Brain pericyte (primary cell): Measurements from ENCODE around the gene HEY2.
"Not testable (repeated sequence)": the region's sequence is repeated elsewhere in the genome, so short reads cannot be mapped to it uniquely, and the experiment has no call there.

Experiments
- DNase-seq: peaks from one replicate; pipeline ENCODE4 v3.0.0-alpha.2; 2012; ENCODE audit warnings: low read depth, low spot score

Gene HEY2

DNA sequence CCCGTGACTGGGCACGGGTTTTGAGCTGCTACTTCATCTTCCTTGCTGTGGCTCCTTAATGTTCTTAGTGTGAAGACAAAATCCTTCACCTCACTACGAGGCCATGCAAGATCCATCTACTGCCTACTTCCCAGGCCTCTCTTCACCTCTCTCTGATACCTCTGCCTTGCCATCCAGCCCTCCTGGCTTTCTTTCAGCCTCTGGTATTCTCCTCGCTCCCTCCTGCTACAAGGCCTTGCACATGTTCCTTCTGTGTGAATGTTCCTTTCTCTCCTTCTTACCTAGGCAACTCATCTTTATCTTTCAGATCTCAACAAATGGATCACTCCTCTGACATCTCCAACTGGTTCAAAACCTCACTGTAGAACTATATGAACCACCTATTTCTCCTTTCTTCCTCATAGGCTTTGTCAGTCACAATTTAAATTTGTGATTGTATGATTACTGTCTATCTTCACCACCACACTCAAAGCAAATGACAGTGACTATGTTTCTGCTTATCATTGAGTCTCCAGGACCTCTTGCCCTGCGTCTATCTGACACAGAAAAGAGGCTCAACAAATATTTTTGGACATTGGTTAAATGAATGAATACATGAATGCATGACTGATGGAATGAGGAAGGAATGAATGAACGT lies 19.8 kb downstream of the HEY2 start:
- no peak for DNase-seq

DNA sequence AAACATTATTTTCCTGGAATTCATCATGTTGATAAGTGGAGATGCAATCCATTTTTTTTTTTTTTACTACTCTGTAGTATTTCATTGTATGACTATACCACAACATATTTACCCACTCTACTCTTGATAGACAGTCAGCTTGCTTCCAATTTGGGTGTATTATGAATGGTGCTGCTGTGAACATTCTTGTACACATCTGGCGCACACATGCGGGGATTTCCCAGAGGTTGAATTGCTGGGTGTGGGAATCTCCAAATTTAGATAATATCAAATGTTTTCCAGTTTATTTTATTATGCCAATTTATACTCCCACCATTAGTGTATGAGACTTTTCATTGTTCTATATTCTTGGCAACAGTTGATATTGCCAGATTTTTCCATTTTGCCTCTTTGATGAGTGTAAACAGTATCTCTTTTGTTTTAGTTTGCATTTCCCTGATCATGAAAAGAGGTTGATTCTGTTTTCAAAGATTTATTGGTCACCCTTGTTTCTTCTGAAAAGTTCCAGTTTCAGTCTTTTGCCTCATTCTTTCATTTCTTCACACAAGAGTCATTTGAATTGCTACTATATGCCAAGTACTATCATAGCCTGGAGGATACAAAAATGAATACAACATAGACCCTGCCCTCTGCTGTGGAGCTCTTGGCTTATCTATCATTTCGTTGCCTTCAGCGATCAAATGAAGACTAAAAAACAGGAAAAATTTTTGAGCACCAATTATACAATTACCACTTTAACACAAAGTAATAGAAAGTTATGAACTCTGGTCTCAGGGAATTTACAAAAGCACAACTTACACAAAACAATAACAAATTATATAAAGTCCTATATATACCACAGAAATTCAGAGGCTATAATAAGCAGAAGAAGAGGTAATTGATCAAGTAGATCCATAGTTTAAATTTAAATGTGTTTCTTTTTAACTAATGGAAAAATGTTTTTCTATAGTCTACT lies 24.2 kb downstream of the HEY2 start:
- no peak for DNase-seq

DNA sequence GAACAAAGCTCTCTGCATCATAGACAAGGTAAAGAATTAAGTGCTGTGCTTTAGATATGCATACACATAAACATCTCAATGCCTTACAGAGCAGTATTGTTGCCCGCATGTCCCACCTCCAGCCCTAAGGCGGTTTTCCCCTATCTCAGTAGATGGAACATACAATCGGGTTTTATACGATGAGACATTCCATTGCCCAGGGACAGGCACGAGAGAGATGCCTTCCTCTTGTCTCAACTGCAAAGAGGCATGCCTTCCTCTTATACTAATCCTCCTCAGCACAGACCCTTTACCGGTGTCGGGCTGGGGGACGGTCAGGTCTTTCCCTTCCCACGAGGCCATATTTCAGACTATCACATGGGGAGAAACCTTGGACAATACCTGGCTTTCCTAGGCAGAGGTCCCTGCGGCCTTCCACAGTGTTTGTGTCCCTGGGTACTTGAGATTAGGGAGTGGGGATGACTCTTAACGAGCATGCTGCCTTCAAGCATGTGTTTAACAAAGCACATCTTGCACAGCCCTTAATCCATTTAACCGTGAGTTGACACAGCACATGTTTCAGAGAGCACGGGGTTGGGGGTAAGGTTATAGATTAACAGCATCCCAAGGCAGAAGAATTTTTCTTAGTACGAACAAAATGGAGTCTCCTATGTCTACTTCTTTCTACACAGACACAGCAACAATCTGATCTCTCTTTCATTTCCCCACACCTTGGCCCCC lies 26.8 kb downstream of the HEY2 start:
- not testable (repeated sequence) for DNase-seq

DNA sequence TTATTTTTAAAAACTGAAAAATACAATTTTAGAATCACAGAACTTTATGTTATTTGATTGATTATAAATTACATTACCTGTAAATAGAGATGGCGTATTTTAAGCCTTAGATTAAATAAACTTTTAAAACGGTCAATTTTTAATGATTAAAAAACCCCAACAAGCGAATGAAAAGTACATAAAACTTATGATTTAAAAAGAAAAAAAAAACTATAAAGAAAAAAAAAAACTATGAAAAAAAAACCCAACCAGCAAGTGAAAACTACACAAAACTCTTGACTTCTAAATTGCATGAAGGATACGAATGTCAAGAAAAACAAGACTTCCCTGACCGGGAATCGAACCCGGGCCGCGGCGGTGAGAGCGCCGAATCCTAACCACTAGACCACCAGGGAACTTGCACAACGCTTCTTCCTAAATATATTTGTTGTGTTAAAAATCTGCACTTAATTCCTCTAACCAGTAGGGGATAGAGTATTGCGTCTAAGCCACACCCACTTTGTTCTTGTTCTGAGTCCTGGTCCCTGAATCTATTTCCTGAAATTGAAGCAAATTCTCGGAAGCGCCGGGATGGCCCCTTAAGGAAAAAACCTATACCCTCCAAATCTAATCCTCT lies 30.6 kb downstream of the HEY2 start:
- DNase-seq = peak; percentile 87

DNA sequence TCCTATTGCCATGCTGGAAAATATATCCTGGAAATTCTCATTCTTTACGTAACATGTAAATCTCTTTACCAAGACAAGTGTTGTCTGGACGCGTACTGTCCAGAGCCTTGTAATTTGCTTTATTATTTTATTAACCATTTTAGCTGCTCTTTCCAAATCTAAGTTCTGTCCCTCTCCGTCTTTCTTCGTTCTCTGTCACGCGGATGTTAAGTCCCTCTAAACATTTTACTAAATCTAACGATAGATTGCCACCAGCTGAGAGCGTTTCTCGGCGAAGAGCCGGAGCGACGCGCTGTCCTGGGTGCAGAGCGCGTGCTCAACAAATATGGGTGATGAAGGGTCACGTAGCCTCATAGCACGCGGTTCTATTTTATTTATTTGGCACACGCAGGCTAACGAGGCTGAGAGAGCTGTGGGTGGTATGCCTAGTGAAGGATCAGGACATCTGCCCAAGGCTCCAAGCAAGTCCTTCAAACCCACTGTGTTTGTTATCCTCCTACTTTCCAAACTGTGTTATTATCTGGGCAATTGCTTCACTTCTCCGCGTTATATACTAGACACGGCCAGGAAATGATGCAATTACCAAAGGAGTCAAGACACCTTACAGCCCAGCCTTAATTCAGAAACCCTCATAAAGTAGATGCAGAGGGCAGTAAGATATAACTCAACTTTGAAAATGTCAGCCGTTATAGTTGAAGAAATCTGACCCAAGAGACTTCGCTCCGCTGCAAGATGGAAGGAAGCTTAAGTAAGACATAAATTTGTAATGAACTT lies 31.3 kb downstream of the HEY2 start:
- DNase-seq = peak; percentile 27

- no peak for DNase-seq
These were observed 32.0 kb downstream of the HEY2 start for GRCh38 chr6:125781314-125781868.

DNA sequence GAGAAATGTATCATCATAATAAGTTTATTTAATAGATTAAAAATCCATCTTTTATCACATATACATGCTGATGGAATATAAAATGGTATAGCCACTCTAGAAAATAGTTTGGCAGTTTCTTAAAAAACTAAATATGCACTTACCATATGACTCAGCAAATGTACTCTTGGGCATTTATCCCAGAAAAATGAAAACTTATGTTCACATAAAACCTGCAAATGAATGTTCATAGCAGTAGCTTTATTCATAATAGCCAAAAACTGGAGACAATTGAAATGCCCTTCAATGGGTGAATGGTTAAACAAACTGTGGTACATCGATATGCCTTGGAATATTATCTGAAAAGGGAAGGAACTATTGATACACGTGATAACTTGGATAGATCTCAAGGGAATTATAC lies 34.9 kb downstream of the HEY2 start:
- DNase-seq = no peak

GRCh38 chr6:125787791-125788190 lies 38.4 kb downstream of the HEY2 start:
- no peak for DNase-seq

- DNase-seq = no peak
These were observed 39.7 kb downstream of the HEY2 start for GRCh38 chr6:125789167-125789566.

DNA sequence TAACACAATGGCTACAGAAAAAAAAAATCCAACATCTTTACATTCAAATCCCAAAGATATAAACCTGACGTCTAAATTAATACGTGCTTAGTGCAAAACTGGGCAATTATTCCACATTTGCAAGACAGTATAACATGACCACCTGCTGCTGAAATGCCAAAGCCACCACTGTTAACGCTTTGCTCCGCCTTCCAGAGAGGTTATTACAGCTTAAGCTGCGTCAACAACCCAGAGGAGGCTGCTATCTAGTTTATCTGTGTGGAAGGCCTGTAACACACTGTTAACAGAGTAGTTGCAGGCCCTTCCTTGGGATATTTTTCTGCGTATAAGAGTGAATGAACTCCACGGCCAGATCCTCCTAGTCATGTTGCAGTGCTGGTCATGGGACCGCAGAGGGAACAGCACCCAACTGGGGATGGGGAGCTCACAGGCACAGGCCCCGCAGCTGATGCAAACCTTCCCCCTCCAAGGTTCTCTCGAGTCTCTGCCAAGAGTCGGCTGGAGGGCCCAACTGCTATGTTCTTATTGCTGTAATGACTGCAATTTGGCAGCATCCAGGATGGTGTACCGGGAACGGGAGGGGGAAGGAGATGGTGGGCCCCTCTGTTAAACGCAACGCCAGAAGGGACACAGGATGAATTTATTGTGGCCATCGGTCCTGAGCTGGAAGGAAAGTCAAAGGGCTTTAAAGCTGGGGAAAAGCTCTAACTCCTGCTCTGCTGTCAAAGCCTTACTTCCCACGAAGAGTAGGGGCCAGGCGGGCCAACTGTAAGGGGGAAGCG lies 40.3 kb downstream of the HEY2 start:
- no peak for DNase-seq

- DNase-seq = no peak
These were observed 41.1 kb downstream of the HEY2 start, which contains the start of gene NCOA7 for GRCh38 chr6:125790358-125791150. Gene NCOA7 (plus strand): TSS chr6:125790960. CDS start chr6:125815355, 24,395 bp downstream.

DNA sequence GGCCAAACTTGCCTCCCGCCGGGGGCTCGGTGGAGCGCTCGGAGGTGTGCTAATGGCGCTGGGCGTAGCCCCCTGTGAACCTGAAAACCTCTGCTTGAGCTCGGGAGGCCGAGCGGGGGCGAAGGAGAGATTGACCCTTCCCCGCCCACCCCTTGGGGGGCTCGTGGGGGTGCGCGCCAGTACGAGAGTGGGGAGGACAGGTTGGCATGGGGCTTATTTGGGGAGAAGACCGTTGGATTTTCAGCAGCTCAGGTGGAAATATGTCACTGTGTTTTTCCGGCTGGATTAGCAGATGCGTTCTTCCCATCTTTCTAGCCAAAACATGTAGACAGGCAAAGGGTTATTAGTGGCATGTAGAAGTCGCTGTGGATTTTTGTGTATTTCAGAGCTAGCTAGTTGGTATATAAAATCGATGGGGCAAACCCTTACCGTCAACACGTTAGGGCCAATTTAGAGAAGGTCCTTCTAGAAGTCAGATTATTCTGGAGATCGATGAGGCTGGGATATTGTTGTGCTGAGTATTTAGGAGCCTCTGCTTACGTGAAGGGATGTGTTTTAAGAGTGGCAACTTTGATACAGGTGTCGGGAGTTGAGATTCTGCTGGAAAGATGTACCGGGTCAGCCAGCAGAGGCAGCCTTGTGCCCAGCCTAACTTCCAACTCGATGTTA lies 41.9 kb downstream of the HEY2 start:
- DNase-seq = no peak

DNA sequence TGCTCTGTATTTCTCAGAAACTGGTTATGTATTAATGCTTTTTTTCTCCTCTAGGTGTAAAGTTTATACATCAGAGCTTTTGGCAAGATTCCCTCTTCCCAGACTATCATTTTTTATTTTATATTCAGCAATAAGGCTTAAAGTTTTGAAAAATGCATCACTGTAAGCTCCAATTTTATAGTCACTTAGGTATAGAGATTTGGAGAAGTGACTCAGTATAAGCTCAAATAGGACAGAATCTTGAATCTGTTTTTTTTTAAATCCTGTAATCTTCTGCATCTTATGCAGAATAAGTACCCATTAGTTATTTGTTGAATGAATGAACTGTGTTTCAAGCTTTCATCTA lies 42.4 kb downstream of the HEY2 start:
- no peak for DNase-seq

- DNase-seq = no peak
These were observed 42.7 kb downstream of the HEY2 start for GRCh38 chr6:125792172-125792571.

GRCh38 chr6:125792680-125793079 lies 43.2 kb downstream of the HEY2 start:
- no peak for DNase-seq

DNA sequence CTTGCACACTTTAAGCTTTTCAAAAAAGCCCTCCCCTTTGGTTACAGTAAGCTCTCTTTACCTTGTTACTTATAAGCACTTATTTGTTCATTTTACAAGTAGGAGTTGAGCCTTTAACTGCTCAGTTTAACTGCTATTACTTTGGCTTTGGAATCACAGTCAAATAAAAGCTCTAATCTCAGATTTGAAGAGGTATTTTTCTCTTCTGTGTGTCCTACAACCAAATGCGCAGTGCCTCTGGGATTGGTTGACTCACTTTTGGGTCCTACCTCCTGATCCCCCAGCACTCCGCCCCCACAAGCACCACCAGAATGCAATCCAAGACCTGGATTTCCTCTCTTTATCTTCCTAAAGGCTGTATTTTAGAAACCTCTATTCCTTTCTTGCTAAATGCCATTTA lies 43.8 kb downstream of the HEY2 start:
- no peak for DNase-seq

- no peak for DNase-seq
These were observed 44.4 kb downstream of the HEY2 start for GRCh38 chr6:125793863-125794262.

DNA sequence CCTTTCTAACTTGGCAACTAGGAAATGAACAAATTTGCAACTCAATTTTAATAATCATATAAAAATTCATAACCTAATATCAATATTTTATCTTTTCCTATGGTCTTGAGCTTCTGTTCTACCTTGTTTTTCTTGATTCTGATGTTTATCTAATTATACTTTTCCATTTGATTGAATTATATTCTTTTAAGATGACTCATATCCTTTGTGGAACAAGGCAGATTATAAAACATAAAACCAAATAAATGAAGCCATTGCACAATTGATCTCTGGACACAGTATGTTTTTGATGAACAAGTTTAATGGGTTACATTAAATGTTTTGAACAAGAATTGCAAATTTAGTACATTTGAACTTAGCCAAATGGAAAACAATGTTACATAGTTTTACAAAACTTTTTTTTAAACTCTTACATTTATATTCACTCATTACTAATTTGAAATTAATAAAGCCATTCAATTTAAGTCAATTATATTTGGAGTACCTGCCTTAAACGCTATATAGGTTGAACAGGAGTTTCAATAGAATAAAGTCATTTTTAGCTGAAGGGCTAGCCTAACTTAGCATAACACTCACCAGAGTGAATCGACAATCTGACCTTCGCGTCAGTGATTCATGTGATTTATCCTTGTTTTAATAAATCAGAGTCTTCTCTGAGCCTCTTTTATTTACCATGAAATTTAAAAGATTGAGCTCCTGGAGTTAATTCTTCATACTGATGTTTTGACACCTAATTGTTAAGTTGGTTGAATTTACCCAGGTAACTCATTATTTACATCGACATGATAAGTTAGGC lies 45.1 kb downstream of the HEY2 start:
- no peak for DNase-seq
